Eye (tissue), 1 donor: ENCODE measurements around the gene VIT.

Experiments
- DNase-seq: peaks from one replicate; pipeline ENCODE4 v3.0.0-alpha.2; 2015

VIT gene

DNA sequence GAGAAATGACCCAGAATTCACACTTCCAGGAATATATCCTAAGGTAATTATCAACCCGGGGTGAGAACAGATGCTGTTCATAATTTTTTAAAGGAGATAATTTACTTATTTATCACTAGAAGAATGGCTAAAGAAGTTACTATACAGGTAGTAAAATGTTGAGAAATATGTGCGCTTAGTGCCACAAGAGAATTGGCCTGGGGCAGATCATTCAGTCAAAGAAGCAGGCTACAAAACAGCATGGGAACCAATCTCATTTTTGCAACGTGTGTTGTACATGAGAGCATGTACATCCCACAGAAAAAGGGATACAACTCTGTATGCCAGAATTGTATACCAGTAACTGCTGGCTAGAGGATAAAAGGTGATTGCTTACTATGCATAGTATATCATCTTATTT, 75.2 kb downstream of the VIT start:
- no peak for DNase-seq

- DNase-seq = no peak
These were observed 77.4 kb downstream of the VIT start for GRCh38 chr2:36773947-36774346.

DNA sequence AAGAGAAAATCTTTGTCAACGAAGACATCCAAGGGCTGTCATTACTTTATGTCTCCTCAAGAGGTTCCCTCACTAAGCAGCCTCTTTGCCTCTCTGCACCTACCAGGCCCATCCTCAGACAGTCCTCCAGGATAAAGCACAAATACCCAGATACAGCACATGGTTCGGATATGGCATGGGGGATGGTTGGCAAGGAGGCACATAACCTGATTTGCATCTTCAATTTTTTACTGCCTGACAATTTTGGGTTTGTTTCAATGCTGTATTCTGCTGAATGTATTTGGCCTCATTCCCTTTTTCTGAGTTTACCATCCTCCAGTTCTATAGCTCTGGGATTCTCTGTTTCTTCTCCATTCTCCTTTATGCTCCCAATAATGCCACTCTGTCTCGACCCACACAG, 78.8 kb downstream of the VIT start:
- DNase-seq = no peak

GRCh38 chr2:36775806-36776205, 79.3 kb downstream of the VIT start:
- DNase-seq = no peak

DNA sequence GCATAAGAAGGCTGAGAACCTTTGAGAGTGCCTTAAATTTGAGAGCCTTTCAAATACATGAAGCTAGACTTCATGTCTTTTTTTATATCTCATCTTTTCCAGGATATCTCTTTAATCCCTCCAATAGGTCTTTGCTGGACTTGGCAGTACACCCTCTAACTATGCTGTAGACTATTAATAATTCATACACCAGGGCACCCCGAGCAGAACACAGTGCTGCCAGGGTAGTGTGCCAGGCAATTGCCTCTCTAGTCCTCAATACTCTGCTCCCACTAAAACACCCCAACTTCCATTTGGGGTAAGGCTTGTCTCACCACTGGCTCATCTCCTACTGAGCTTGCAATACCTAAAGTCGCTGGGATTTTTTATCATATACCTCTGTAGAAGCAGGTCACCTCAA, 80.8 kb downstream of the VIT start:
- no peak for DNase-seq

- no peak for DNase-seq
These were observed 81.3 kb downstream of the VIT start for GRCh38 chr2:36777788-36778187.

GRCh38 chr2:36779462-36779861, 83.0 kb downstream of the VIT start:
- no peak for DNase-seq

GRCh38 chr2:36780231-36780839, 83.8 kb downstream of the VIT start:
- peak; percentile 84 for DNase-seq

- no peak for DNase-seq
These were observed 85.6 kb downstream of the VIT start for GRCh38 chr2:36781907-36782720.

DNA sequence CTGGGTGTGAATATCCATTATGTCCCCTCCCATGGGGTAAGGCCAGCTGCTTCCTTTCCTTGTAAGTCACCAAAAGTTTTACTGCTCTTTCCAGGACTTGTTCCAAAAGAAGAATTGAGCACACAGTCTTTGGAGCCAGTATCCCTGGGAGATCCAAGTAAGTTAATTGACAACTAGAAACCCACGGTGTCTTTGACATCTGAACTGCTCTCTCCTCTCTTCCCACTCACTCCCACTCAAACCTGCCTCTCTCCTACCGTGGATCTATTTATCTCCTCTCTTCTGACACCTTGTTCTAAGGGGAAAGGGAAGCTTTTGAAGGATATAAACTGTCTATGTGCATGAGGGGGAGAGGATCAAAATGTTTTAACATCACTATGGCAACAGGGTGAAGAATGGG, 86.7 kb downstream of the VIT start:
- no peak for DNase-seq

- peak; percentile 91 for DNase-seq
These were observed 88.8 kb downstream of the VIT start for GRCh38 chr2:36785179-36785795.

DNA sequence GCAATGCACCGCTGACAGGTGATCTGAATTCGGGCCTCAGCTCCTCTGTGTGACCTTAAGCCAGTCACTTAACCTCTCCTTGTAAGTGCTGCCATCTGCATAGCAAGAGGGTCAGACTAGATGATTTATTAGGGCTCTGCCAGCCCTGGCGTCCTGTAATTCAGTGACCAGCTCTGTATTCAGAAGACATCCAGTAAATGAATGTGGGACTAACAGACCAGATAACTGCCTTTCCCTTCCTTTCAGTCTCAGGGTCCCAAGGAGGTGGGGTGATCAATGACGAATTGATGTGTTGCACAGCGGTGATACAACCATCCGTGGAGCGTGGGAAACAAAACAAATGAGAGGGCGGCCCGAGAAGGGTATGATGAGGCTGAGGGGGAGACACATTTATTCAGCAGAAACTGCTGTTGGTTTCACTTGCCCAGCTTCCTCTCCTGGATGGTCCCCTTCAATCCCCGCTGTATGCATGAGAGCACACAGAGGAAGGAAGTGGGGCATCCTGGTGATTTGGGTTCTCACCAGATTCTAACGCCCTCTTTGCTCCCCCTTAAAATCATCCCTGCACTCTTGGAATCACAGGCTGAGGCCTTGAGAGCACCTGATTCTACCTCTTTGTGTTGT, 92.8 kb downstream of the VIT start:
- no peak for DNase-seq

- no peak for DNase-seq
These were observed 96.4 kb downstream of the VIT start for GRCh38 chr2:36792951-36793350.

DNA sequence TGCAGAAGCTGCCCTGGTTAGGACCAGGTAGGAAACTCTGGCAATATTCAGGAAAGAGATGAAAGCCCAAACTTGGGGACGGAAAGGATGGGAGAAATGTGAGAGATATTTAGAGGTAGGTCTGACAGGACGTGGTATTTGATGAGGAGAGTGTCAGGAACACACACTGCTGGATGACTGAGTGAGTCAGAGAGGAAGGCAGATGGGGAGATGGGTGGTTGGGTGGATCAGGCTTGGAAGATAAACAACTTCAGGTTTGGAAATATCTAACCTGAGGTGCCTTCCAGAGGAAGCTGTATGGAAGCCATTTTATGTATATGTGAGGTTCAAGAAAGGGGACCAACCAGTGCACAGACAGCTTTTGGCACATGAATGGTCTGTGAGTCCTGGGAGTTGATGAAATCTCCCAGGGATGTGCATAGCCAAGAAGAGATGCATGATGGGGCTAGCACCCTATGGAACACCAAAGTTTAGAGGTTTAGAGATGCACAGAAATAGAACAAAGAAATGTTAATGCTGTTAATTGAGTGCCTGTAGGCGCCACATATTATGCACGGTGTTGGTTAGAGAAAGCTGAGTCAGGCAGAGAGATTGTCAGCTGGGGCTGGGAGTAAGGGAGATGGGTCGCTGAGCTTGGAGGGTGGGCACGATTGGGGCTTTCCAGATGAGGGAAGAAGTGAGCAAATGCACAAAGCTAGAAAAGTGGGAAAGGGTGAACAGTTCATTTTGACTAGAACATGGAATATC, 101.0 kb downstream of the VIT start:
- no peak for DNase-seq

DNA sequence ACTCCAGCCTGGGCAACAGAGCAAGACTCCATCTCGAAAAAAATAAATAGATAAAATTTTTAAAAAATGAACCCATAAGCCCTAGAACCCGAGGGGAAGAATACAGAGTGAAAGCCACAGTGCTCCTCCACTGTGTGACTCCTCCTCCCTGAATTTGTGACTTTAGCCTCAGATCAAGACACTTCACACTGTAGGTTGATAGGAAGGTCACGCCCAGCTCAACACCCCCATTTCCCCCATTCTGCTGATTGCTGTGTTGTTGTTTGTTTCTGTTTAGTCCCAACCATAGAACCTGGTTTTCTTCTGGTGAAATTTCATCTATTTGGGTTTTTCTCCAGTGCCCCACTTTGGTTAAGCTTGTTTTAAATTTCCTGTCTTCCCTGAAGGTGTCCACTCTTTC, 102.2 kb downstream of the VIT start:
- no peak for DNase-seq

- no peak for DNase-seq
These were observed 103.9 kb downstream of the VIT start for GRCh38 chr2:36800381-36800780.

DNA sequence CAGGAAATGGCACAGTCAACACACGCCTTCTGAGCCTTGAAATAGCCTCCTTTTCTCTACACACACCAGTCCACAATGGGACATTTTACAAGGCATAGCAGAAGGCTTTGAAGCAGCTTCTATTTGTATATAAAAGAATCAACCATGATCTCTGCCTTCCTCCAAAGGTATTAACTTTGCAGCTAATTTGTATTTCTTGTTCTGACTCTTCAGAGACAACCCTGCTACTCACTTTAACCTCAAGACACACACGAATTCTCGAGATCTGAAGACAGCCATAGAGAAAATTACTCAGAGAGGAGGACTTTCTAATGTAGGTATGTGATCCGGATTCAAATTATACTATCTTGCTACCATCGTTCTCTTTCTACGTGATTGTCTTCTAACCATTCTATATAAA, 104.6 kb downstream of the VIT start:
- no peak for DNase-seq

GRCh38 chr2:36802952-36803351, 106.4 kb downstream of the VIT start:
- no peak for DNase-seq

DNA sequence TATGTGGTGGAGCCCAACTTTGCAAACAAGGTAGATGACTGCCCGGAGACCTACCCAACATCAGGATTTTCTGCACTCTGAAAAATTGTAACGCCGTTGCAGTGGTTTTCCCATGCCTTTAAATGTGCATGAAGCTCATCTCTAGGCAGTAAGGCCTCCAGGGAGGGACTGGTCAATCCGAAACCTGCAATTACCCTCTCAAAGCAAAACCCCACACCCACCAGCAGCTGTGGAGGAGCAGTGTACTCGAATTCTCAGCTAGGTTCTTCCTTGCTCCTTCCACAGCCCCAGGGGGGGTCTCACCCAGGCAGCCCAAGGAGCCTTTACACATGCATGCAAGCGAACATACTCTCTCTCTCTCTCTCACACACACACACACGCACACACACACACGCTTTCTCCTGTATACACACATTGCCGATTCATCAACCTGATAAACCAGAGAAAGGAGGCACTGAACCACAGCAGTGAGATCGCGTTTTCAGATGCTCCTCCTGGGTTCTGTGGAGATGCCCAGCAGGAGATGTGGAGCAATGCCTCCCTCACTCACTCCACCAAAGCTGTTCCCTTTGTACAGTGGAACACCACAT, 109.2 kb downstream of the VIT start:
- DNase-seq = peak; percentile 9

GRCh38 chr2:36807223-36807886, 110.8 kb downstream of the VIT start:
- DNase-seq = no peak

GRCh38 chr2:36808386-36809068, 112.0 kb downstream of the VIT start:
- no peak for DNase-seq

DNA sequence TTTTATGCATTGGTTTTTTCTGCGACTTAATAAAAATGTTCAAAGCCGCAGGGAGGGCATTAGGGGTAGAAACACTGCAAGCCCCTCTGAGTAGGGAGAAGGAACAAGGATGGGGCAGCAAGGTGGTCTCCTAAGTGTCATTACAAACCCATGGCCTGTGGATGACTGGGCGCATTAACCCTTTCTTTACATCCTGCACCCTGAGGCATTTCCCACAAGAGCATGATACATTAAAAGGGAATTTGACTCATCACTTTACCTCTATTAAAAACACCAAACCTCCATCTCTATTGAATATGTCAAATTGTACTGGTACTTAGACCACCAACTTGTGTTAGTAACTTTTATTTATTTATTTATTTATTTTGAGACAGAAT, 112.5 kb downstream of the VIT start:
- DNase-seq = no peak
